ENCODE data around the gene ZNF667.

ZNF667 gene

DNA sequence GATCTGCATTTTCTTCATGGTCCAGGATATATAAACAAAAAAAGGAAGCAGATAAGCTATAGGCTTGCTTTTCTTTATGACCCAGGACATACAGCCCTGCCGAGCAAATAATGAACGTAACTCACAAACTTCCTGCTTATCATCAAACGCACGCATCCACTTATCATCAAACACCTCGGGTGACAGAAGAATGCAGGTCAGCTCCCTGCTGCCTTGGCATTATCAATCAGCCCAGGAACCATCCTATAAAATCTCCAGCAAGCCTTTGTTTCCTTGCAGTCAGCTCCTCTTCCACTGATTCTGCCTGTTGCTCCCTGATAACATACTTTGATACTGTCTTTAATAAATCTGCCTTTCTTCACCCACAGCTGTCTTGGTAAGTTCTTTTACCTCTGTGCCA, 78.3 kb downstream of the ZNF667 start:
- Histone ChIP-seq H3K27me3 (ENCODE audit: control insufficient read depth in 5 of 5, insufficient read depth in 4 of 5, low read length in 5 of 5) (no peaks in the 10 kb centered on the region), H3K27ac (ENCODE audit: low read depth, low read length) (no peak overlapping the region), H3K4me1 (ENCODE audit: control insufficient read depth in 5 of 5, insufficient read depth in 5 of 5, low read length in 5 of 5) (peaks cover 0 to 12% (median 11%) of the 10 kb centered on the region in 5 donors), H3K4me3 (ENCODE audit: low read depth in 1 of 5, low read length in 5 of 5) (no peak overlapping the region), H3K9me3 (ENCODE audit: control insufficient read depth in 5 of 5, low read length in 5 of 5) (peaks cover 0 to 34% (median 24%) of the 10 kb centered on the region in 5 donors), H3K9ac (ENCODE audit: low read length in 5 of 5) (no peak overlapping the region), H3K36me3 (ENCODE audit: control insufficient read depth in 5 of 5, insufficient read depth in 5 of 5, low read length in 5 of 5) (peaks cover 6 to 17% (median 7%) of the 10 kb centered on the region in 5 donors)

DNA sequence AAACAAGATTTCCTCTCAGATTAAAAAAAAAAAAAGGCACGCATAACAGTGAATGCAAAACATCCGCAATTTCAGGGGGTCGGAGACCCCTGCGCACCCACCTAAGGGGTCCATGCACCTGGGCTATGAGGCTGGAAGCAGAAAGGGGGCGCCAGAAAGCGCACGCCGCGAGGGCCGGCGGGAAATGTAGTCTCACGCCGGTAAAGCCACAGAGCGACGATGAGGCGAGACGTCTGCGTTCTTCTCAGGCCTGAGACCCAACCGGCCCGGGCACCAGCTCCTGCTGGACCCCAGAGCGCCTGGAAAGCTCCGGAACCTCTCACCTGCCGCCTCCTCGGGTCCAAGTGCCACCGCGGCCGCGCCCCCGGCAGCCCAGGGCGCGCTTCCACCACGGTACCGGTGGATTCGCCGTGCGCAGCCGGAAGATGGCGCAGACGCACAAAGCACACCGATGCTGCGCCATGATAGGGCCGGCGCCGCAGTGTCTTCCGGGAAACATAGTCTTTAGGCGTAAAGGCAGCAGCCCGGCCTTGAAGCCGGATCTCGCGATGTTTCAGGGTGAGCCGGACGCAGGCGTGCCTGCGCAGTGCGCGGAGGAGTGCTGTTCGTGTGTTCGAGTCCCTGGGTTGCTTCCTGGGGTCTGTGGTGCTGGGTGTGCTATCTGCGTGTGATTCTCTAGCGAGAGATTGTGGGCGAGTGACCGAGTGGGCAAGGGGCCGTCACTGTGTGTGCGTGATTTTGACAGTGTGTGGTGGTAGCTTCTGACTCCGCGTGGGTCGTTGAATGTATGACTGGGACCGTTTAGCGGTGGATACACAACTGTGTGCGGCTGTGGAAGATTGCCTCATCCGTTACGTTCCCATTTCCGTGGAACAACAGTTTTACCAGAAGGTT, 83.8 kb downstream of the ZNF667 start, which contains the start of gene ZNF582:
Gene ZNF582, minus strand, starts transcription at position 416 of the 894 bp plus-strand sequence. CDS start 1,782 bp downstream, outside the sequence.
- Histone ChIP-seq H3K9ac (ENCODE audit: low read length in 5 of 5) (peak within 1 kb of the TSS; percentile 20 to 85 (median 78)), H3K27me3 (ENCODE audit: control insufficient read depth in 5 of 5, insufficient read depth in 4 of 5, low read length in 5 of 5) (no peaks in the 10 kb centered on the region), H3K4me3 (ENCODE audit: low read depth in 1 of 5, low read length in 5 of 5) (peak within 1 kb of the TSS; percentile 69 to 99 (median 91)), H3K9me3 (ENCODE audit: control insufficient read depth in 5 of 5, low read length in 5 of 5) (peaks cover 0 to 16% (median 3%) of the 10 kb centered on the region in 5 donors), H3K36me3 (ENCODE audit: control insufficient read depth in 5 of 5, insufficient read depth in 5 of 5, low read length in 5 of 5) (peaks cover 11 to 33% (median 23%) of the 10 kb centered on the region in 5 donors), H3K27ac (ENCODE audit: low read depth, low read length) (peak within 1 kb of the TSS; percentile 80), H3K4me1 (ENCODE audit: control insufficient read depth in 5 of 5, insufficient read depth in 5 of 5, low read length in 5 of 5) (peaks cover 0 to 20% (median 17%) of the 10 kb centered on the region in 5 donors)
